ENCODE results near the gene RAB27B.
"Not testable (repeated sequence)": the region's sequence is repeated elsewhere in the genome, so short reads cannot be mapped to it uniquely, and the experiment has no call there.

RAB27B gene, protein sequence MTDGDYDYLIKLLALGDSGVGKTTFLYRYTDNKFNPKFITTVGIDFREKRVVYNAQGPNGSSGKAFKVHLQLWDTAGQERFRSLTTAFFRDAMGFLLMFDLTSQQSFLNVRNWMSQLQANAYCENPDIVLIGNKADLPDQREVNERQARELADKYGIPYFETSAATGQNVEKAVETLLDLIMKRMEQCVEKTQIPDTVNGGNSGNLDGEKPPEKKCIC

DNA sequence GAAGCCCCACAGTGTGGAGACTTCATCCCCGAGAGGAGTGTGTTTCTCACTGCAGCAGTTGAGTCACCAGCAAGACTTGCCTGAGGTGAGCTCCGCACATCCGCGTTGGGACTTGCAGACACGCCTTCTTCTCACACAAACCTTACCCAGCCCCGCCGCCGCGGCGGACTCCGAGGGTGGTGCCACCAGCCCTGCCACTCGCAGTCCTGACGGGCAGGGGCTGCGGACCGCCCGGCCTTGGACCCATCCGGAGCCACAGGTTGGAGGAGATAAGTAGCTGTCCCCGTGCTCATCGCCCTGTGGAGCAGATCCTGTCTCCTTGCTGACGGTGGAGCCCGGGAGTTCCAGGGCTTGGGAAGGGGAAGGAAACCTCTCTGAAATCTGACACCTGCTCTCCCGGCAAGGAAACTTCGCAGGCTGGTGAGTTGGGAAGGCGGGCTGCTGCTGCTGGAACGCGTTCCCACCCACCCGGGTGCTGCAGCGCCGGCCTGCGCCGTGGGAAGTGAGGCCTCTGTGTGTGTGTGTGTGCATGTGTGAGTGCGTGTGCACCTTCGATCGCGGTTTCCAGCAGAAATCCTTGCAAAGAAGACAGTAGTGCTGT is at the start of gene RAB27B:
RAB27B (plus strand) TSS at position 197 of the 601 bp plus-strand sequence. CDS start 49,109 bp downstream, outside the sequence.
- peak; percentile 76 for DNase-seq

DNA sequence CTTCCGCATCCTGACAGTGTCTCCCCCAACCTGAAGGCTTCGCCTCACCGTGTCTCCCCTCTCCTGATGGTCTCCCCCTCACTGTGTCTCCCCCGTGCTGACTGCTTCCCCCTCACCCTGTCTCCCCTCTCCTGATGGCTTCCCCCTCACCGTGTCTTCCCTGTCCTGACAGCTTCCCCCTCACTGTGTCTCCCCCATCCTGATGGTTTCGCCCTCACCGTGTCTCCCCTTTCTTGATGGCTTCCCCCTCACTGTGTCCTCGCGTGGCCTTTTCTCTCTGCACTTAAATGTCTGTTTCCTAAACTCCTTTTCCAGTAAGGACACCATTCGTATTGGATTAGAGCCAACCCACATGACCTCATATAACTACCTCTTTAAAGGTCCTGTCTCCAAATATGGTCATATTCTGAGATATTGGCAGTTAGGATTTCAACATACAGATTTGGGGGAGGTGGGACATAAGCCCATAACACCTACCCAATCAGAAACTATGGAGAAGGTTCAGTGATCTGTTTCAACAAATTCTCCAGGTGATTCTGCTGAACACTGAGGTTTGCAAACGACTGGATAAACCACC is 47.9 kb upstream of the RAB27B start:
- no peak for DNase-seq

DNA sequence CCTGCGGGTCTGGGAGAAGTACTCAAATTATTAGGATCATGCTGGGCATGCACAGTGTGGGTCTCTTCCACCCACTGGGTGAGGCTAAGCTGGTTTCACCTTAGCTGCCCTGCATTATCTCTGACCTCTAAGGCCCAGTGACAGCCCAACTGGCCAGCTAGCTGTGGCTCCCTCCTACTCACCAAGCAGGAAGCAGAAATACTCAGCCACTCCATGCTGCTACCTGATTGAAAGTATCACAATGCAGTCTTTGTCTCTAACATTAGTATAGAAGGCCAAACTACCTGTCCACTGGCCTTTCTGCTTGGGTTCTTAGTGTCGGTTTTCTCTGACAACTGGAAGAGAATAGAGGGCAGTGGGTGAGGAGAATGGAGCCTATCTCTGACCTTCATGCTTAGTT is 47.3 kb upstream of the RAB27B start:
- no peak for DNase-seq

DNA sequence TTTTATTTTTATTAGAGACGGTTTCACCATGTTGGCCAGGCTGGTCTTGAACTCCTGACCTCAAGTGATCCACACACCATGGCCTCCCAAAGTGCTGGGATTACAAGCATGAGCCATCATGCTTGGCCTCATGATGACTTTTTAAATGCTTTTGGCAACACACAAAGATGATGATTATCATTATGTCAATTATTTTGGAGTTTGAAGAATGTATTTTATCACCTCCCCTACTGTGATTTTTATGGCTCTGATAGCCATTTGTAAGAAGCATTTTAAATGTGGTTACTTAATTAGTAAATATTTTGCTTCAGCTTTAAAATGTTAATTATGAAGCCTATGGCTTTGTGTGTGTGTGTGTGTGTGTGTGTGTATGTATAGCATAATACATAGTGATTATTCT is 45.1 kb upstream of the RAB27B start:
- DNase-seq, result no peak

DNA sequence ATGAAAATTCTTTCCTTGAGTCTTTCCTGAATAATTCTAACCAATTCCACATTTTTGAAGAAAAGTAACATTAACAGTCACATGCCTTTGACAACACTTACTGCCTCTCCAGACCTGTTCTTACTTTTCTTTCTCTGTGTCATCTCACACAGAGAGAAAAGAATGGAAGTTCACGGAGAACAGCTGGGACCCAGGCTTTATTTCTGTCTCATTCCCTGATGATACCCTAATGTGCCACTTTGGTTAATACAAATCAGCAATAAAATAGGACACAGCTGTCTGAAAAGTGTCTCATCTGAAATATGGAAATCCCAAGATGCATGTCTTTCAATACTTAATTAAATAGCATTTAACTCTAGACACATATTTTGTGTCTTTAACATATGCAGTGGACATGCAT is 42.1 kb upstream of the RAB27B start:
- DNase-seq, result no peak

DNA sequence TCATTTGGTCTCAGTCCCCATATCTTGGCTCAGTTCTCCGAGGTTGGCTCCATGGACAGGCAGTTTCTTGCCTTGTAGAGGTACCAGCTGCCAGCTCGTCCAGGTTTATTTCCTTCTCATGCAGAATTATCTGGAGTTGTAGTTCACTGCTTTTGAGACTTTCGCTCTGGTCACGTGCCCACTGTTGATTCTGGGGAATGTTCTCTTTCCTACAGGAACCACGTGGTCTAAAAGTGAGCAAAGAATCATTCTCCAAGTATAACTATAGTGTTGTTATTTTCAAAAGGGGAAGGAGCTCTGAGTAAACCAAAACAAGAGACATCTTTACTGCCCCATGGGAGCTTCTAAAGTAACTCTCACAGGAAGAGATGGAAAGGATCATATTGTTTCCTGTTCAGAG is 41.2 kb upstream of the RAB27B start:
- no peak for DNase-seq

DNA sequence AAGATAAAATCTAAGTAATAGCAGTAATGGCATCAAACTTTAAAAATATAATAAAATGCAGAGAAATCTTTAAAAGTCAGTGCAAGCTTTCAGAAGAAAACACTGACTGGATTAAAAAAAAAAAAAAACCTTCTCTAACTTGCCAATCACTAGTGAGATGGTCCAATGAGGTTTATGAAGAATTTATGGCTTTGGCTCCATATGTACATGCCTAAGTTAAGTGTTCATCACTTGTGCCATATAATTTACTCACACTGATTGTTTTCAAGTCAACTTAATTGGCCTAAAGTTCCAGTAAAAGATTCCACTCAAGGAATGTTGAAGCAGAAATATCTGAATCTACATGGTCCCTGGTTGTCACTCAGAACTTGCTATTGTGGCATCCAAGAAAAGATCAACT is 40.7 kb upstream of the RAB27B start:
- no peak for DNase-seq

DNA sequence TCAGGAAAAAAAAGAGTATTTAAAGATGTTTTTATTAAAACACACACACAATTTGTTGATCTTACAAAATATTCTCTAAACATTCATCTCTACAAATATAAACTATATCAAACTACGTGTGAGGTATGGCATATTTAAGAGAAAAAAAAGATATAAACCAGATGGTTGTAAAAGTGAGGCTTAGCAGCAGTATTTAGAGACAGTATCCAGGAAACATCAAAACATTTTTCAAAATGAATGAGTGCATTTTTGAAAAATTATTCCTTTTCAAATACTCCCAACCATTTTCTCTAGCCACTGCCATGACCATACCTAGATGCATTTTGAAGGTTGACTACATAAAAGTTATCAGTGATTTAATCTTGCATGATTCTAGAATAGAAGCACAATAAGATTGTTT is 38.2 kb upstream of the RAB27B start:
- DNase-seq, result no peak

DNA sequence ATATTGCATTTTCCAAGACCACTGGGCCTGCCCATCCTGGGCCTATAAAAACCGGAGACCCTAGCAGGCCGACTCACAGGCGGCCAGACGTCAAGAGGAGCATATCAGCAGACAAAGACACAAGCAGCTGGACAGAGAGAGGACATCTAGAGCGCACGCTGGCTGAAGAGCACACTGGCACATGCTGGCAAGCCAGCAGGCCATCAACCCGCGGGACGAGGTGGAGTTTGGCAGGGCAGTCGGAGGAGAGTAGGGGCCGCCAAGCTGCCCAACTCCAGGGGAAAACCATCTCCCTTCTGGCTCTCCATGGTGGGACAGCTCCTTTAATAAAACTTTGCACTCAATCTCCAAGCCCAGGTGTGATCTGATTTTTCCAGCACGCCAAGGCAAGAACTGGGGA is 36.6 kb upstream of the RAB27B start:
- no peak for DNase-seq

DNA sequence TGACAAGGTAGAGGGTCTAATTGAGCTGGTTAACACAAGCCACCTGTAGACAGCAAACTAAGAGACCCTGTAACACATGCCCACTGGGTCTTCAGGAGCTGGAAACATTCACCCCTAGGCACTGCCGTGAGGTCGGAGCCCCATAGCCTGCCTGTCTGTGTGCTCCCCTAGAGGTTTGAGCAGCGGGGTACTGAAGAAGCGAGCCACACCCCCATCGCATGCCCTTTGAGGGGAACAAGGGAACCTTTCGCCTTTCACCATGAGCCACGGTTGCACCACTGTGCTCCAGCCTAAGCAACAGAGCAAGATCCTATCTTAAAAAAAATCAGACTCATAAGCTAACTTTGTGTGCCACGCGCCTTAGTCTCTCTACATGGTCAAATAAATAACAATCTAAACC is 36.2 kb upstream of the RAB27B start:
- DNase-seq, result no peak

DNA sequence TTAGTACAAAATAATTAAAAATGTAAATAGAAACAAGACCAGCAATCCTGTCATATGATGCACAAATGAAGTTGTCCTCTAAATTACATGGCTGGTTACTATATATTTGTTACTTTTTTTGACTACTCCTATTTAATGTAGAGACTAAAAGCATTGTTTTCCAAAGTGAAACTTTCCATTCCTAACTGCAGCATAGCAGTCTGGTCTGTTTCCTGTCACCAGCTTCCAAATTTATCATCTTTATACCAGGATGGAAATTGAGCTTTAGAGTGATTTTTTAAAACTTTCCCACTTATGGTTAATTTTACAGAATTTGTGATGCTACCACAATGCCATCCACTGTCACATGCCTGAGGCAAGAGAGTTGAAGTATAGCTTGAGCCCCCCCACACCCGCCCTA is 33.5 kb upstream of the RAB27B start:
- no peak for DNase-seq

DNA sequence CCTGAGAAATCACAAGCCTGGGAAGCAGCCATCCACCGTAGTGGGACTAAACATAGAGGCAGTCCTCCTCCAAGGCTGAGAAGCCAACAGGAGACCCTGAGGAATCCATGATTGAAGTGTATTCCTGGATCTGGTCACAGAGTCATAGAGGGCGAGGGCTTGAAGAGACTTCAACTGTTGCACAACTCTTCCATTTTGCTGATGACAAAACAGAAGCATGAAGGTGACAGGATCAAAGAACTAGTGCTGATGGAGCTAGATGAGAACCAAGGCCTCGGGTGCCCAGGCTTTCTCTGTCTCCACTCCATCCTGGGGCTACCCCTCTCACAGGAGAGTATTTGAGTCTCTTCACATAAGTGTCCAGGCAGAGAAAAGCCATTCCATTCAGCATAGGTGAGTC is 30.1 kb upstream of the RAB27B start:
- DNase-seq, result no peak

DNA sequence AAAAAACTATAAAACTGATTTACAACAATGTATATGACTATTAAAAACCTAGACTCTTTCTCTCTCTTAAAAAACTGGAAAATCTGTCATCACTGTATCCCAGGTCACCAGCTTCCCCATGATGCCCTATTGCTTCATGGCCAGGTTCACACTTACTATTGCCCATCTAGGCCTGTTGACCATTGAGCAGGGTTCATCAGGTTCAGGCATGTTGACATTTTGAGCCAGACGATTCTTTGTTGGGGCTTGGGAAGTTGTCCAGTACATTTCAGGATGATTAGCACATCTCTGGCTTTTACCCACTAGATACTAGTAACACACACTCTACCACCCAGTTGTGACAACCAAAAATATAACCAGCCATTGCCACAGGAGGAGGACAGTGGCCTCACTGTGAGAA is 26.9 kb upstream of the RAB27B start:
- DNase-seq, result no peak

DNA sequence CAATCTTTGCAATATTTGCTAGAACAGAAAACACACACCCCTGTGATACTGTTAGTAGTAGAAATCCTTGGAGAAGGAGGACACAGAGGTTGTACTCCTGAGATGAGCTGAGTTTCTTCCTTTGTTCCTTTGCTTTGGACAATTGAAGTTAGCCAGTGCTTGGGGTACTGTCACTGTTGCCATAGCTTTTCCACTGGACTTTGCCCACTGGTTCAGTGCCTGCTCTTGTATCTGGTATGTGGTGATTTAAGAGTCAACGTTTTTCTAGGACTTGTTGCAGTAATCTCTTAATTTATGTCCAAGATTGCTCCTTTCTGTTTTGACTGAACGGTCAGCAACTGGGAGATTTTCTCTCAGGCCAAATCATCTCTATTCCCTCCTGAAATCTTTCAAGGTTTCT is 26.1 kb upstream of the RAB27B start:
- no peak for DNase-seq

DNA sequence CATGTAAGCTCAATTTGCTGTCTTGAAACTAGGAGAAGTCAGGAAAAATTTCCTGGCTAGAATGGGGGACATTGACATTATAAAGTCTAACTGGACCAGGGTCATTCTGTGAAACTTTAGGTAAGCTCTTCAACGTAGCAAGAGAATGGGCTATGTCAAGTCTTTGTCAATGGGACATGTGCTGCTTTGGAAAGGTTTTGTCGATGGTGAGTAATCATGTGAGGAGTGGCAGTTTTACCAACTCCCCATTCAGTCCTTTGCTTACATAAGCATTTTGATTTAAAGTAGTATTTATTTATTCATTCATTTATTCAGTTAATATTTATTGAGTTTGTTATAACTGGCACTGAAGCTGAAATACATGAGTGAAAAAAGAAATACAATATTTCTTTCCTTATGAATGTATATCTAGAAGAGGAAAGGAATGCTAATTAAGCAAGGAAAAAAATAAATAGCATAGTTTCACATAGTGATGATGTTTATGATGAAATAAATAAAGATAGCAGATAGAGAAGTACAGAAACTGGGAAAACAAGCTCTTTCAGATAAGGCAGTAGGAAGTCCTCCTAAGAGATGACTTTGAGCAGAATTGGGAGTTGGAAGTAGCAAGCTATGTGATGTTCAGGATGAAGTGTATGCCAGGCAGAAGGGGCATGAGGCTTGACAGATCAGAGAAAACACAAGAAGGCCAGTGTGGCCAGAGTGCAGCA is 25.4 kb upstream of the RAB27B start:
- DNase-seq, result no peak

DNA sequence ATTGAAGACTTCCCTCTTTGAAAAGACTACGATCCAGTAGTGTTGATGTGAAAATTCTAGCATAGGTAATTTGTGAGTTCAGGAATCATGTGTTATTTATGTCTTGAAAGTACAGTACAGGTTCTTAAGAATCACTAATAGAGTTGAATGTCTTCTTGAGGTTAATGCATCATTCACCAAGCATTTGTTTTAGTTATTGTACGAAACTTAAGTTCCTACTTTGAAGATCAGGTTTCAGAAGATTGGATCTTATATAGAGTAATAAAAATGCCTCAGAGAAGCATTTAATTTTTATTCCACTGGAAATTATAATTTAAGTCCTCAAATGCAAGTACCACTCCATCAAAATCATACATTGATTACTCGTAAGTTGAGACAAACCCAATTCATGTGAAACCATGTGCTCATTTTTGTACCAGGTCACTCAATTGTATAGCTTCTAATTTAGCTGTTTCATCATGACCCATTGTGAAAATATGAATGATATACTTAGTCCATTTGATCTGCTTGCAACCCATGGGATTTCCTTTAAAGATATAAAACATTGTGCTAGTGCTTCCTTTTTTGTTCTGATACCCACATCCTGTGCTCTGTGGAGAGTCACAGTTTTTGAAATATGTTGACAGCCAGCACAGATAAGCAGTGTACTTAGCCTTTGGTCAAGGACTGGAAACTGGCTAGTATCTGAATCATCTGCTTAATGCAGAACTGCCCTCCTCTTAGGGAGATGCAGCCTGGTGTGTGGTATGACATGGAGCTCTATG is 22.5 kb upstream of the RAB27B start:
- no peak for DNase-seq

DNA sequence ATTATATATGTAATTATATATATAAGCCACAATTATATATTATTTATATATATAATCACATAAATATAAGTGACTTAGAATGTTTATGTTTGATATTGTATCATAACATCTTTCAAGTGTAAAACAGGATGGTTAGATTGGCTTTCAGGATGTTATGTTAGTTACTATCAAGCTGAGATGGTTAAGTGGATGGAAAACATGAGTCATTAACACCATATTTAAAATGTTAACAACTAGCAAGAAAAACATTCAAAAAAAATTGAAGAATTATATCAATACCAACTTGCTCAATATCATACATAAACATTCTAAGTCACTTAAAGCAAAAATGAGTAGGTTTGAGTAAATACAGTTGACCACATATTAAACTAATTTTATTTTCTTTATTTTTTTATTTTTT is 21.8 kb upstream of the RAB27B start:
- no peak for DNase-seq

DNA sequence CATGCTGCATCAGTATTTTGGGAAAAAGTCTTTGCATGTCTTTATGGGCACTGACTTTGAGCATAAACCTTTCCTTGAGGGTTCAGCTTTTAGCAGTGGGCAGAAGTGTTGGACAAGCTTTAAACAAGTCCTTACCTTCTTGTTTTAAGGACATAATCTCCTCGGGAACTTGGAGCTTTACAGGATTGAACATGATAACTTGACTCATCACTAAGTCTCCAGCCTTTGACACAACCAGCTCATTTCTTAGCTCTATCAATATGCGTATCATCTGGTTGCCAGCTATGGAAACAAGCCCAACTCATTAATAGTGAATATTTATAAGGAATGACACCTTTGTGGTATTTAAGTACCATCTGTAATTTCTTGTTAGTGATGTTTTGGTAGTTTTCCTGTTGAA is 21.0 kb upstream of the RAB27B start:
- DNase-seq, result no peak

DNA sequence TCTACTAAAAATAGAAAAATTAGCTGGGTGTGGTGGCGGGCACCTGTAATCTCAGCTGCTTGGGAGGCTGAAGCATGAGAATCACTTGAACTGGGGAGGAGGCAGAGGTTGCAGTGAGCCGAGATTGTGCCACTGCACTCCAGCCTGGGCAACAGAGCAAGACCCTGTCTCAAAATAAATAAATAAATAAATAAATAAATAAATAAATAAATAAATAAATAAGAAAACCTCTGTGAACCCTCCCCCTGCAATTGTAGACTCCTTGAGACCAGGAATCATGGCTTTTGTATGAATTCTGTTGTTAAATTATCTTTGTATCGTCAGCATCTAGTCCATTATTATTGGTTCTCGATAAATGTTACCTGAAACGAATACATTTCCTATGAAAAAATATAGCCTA is 17.6 kb upstream of the RAB27B start:
- DNase-seq, result not testable (repeated sequence)

DNA sequence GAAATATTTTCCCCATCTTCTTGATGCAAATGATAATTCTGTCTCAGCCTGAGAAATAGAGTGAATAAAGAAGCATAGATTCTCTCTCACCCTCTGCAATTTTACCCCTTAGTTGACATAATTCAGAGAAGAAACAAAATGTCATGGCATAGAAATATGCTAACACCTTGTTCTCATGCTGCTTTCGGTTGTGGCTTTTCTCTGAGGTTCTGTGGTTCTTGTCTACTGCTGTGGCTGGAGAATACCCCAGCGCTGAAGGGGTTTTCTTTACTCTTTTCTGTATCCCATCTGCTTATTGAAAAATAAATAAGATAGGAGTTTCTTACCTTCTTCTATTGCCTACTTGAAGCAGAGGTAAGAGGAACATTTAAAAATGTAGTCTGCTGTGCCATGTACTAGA is 15.4 kb upstream of the RAB27B start:
- no peak for DNase-seq

DNA sequence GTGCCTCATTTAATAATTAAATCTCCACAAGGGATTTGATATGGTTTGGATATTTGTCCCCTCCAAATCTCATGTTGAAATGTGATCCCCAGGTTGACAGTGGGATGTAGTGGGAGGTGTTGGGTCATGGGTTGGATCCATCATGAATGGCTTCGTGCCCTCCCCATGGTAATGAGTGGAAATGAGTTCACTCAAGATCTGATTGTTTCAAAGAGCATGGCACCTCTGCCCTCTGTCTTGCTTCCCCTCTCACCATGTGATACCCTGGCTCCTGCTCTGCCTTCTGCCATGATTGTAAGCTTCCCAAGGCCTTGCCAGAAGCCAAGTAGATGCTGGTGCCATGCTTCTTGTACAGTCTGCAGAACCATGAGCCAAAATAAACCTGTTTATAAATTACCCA is 15.0 kb upstream of the RAB27B start:
- no peak for DNase-seq

DNA sequence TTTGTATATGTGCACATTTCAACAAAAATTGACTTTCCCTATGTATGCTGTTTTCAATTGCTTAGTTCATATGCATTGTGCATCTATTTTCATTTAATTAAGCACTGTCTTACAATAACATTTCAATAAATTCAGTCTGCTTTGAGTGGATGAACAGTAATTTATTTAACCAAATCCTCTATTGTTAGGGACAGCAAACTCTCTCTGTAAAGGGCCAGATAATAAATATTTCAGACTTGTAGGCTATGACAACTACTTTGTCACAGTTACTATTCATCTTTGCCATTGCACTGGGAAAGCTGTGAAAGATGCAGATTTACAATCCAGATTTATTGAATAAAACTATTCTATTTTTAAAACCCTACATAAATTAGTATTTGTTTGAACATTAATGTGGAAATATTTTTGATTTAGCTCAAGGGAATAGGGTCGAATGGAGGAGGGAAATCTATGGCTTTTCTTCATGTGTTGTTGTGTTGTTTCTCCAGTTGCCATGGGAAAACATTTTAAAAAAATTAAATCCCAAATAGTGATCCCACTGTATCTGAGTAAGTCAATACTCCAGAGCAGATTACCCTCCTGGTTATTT is 14.2 kb upstream of the RAB27B start:
- DNase-seq, result no peak

DNA sequence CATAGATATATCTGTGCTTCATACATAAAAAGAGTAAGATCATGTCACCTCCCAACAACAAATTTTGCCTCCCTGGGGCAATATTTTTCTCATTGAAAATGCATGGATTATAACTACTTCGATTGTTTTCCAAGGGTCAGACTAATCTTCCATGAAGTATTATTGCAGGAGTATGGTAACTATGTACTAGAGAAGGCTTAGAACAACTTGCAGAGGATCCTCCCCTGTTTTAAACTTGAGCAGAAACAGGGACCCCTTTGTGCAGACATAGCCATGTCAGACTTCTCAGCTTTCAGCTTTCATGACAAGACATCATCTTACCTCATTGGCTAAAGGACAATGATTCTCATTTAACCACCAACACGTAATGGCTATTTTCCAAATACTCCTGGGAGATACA is 13.2 kb upstream of the RAB27B start:
- DNase-seq, result no peak
